GM12864 (cell line): Measurements from ENCODE around the gene NPHP4.

Experiments used
- DNase-seq: peaks from one replicate; pipeline ENCODE4 v3.0.0-alpha.2; 2011; ENCODE audit warnings: low read depth
- H3K4me3 ChIP-seq: 2 replicates; pipeline ENCODE4 v1.5.1; 2011; ENCODE audit warnings: mild to moderate bottlenecking, low read depth, low read length, control low read depth
- CTCF ChIP-seq: IDR thresholded peaks from 2 replicates; pipeline ENCODE4 v1.5.1; 2011; ENCODE audit warnings: low read depth, mild to moderate bottlenecking, moderate library complexity, low read length, control low read depth, inconsistent platforms; ENCODE audit errors: missing control alignments

Gene NPHP4

GRCh38 chr1:5920201-5920600, 72.0 kb downstream of the NPHP4 start:
- TF ChIP-seq CTCF = no peak
- no peak for DNase-seq

GRCh38 chr1:5918275-5918649, 74.0 kb downstream of the NPHP4 start:
- H3K4me3 ChIP-seq = no peak overlapping the region
- DNase-seq = no peak
- TF ChIP-seq CTCF = no peak

More at GRCh38 chr1:5920201-5920600, 72.0 kb downstream of the NPHP4 start:
- H3K4me3 ChIP-seq = no peak overlapping the region

GRCh38 chr1:5917591-5918274, 74.5 kb downstream of the NPHP4 start:
- no peak for DNase-seq
- no peak for TF ChIP-seq CTCF
- H3K4me3 ChIP-seq = no peak overlapping the region

GRCh38 chr1:5917281-5917590, 75.0 kb downstream of the NPHP4 start:
- no peak for TF ChIP-seq CTCF
- no peak overlapping the region for H3K4me3 ChIP-seq
- no peak for DNase-seq

- TF ChIP-seq CTCF = no peak
- no peak for DNase-seq
- no peak overlapping the region for H3K4me3 ChIP-seq
These were observed 75.5 kb downstream of the NPHP4 start for GRCh38 chr1:5916572-5917280.

GRCh38 chr1:5915587-5916571, 76.3 kb downstream of the NPHP4 start:
- peak; percentile 74 for TF ChIP-seq CTCF
- peak; percentile 7 for DNase-seq
- H3K4me3 ChIP-seq = no peak overlapping the region
